ENCODE data around the gene PLAC1.

Gene PLAC1, protein sequence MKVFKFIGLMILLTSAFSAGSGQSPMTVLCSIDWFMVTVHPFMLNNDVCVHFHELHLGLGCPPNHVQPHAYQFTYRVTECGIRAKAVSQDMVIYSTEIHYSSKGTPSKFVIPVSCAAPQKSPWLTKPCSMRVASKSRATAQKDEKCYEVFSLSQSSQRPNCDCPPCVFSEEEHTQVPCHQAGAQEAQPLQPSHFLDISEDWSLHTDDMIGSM

DNA sequence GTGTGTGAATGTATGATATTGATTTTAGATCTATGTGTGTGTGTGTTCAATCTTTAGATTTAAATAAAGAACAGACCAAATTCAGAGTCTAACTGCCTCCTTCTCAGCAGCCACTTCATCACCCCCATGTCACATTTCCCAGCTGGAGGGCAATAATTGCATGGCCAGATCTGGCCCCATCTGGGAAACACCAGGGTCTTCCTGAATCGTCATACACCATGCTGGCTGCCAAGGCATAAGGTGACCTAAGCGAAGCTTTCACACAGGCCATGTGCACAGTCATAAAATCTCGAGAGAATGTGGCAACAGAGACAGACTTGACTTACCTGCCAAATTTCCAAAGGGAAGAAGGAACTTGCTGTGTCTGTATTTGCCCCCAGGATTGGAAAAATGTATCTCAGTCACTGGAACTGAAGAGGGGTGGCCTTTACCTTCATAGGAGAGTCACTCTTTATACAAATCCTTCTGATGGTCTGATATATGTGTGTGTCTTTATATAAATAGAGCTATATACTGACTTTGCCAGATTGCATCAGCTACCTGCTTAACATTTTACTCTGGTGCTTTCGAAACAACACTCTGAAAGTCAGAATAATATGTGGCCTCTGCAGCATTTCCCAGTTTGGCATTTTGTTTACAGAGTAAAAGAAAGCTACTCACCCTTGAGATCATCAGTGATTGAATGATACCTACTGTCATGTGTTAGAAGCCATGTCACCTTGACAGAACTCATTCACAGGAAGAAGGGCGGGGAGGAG is at the start of gene PLAC1:
Gene PLAC1, minus strand, starts transcription at position 470 of the 758 bp plus-strand sequence. CDS start 91,789 bp downstream, outside the sequence.
- CTCF ChIA-PET: interaction anchor here (0.6 kb wide), 1 partner anchor 15 kb away, joined by 3 read pairs; no protein-coding TSS in a partner anchor
- POLR2A ChIA-PET: interaction anchor here (1.3 kb wide), 1 partner anchor 54 kb away, joined by 3 read pairs; no protein-coding TSS in a partner anchor
- TF ChIP-seq TARDBP (IDR thresholded peaks at IDR 0.05) (no peak), ELF4 (IDR thresholded peaks at IDR 0.05) (no peak), FOXA1 (IDR thresholded peaks at IDR 0.05) (no peak), HDGF (IDR thresholded peaks at IDR 0.05; ENCODE audit: borderline replicate concordance) (no peak), BHLHE40 (IDR thresholded peaks at IDR 0.05; ENCODE audit: borderline replicate concordance) (no peak), FOXM1 (IDR thresholded peaks at IDR 0.05; ENCODE audit: borderline replicate concordance) (no peak), LEF1 (IDR thresholded peaks at IDR 0.05; ENCODE audit: borderline replicate concordance) (no peak), SUZ12 (IDR thresholded peaks at IDR 0.05) (no peak), SP1 (IDR thresholded peaks at IDR 0.05) (no peak), L3MBTL2 (conservative IDR thresholded peaks at IDR 0.05) (no peak), FOXK2 (IDR thresholded peaks at IDR 0.05) (no peak), CTBP1 (IDR thresholded peaks at IDR 0.05; ENCODE audit: borderline replicate concordance) (no peak), ZNF384 (IDR thresholded peaks at IDR 0.05) (no peak), ARNT (IDR thresholded peaks at IDR 0.05) (no peak), NFRKB (IDR thresholded peaks at IDR 0.05) (no peak)
- TF ChIP-seq, protein P1, sequence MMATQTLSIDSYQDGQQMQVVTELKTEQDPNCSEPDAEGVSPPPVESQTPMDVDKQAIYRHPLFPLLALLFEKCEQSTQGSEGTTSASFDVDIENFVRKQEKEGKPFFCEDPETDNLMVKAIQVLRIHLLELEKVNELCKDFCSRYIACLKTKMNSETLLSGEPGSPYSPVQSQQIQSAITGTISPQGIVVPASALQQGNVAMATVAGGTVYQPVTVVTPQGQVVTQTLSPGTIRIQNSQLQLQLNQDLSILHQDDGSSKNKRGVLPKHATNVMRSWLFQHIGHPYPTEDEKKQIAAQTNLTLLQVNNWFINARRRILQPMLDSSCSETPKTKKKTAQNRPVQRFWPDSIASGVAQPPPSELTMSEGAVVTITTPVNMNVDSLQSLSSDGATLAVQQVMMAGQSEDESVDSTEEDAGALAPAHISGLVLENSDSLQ (IDR thresholded peaks at IDR 0.05): no peak
- no peak for DNase-seq (ENCODE audit: extremely low spot score)

DNA sequence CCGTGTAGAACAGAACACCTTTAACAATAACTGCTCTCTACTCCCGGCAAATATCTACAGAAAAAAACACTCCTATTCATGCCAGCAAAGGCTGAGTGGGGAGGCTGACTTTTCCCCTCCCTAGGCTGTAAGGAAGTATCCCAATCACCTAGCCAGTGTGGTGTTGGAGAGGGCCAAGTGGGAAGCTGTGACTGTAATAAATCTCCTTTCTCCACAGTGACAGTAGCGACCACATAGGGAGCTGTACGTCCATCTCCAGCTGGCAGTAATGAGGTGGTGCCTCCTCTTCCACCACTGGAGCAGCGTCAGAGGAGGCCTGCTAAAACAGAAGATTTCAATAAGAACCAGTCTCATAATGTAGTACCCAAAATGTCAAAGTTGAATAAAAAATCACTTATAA is 47.9 kb upstream of the PLAC1 start:
- CTCF ChIA-PET: interaction anchor here (0.6 kb wide), 1 partner anchor 185 kb away, joined by 3 read pairs; no protein-coding TSS in a partner anchor

DNA sequence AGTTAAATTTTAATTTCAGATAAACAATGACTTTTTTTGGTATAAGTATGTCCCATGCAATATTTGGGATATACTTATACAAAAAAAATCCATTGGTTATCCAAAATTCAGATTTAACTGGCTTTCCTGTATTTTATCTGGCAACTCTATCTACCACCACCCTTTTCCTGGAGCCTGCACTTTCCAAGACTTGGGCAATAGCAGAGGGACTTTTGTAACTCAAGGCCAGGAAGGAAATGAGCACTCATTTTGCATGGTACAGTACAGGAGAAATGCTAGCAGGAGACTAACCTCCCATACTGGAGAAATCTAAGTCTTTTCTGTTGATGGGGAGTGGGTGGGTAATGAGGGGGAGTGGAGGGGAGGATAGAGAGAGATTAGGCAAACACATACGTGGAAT is 37.7 kb upstream of the PLAC1 start:
- ChIA-PET CTCF (no interaction called here), POLR2A (no interaction called here)

More for the DNA sequence above, 47.9 kb upstream of the PLAC1 start:
- DNase-seq (ENCODE audit: extremely low spot score): no peak
- POLR2A ChIA-PET: no interaction called here
- TF ChIP-seq, protein P1 (IDR thresholded peaks at IDR 0.05): peak; percentile 83
- no peak for TF ChIP-seq SP1 (IDR thresholded peaks at IDR 0.05)

DNA sequence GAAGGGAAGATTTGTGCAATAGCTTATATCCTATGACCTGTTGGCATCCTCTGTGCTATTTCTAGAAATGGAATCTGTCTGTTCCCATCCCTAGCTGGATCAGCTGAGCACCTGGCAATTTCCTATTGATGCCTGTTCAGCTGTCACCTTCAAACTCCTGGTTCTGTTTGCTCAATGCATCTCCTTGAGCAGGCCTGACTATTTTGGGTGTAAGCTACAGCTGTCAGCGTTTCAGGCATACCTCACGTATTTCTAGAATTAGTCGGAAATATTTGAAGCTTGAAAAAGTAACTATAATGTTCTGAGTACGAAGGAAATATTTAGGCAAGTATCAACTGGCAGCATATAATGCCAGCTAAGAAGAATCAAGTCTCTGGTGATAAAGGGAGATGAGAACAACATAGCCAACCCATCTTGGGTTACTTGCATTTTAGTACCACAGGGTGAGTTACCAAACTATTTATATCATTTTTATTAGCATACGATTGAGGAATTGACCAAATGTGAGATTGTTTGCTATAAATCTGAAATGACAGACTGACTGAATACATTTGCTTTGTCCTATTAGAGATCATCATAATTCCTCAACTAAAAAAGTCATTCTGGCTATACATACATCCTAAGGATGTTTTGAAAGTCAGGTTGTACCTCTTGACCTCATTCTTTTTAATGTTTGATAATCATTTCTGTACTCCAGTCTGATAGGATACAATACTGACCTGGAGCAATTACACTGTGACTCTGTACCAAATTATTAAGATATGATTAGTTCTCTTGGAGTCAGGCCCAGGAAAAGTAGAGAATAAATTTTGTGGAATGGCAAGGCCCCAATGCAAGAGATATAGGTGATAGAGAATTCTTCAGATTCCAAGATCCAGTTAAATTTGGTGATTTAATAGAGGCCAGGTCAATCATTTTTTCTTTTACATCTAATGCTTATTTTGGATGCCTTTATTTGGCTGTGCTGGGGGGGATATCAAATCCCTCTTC is 36.4 kb upstream of the PLAC1 start:
- CTCF ChIA-PET: no interaction called here
- POLR2A ChIA-PET: no interaction called here

More for the DNA sequence above, 37.7 kb upstream of the PLAC1 start:
- no peak for DNase-seq (ENCODE audit: extremely low spot score)
- TF ChIP-seq SP1 (IDR thresholded peaks at IDR 0.05): no peak
- no peak for TF ChIP-seq BHLHE40 (IDR thresholded peaks at IDR 0.05; ENCODE audit: borderline replicate concordance)
- no peak for TF ChIP-seq TARDBP (IDR thresholded peaks at IDR 0.05)
- TF ChIP-seq ELF4 (IDR thresholded peaks at IDR 0.05): no peak
- TF ChIP-seq ARNT (IDR thresholded peaks at IDR 0.05): no peak
- no peak for TF ChIP-seq ZNF384 (IDR thresholded peaks at IDR 0.05)
- no peak for TF ChIP-seq FOXM1 (IDR thresholded peaks at IDR 0.05; ENCODE audit: borderline replicate concordance)
- TF ChIP-seq FOXA1 (IDR thresholded peaks at IDR 0.05): no peak
- TF ChIP-seq, protein P1 (IDR thresholded peaks at IDR 0.05): no peak
- TF ChIP-seq L3MBTL2 (conservative IDR thresholded peaks at IDR 0.05): no peak
- no peak for TF ChIP-seq CTBP1 (IDR thresholded peaks at IDR 0.05; ENCODE audit: borderline replicate concordance)
- no peak for TF ChIP-seq SUZ12 (IDR thresholded peaks at IDR 0.05)
- no peak for TF ChIP-seq NFRKB (IDR thresholded peaks at IDR 0.05)
- no peak for TF ChIP-seq HDGF (IDR thresholded peaks at IDR 0.05; ENCODE audit: borderline replicate concordance)
- no peak for TF ChIP-seq FOXK2 (IDR thresholded peaks at IDR 0.05)

More for the DNA sequence above, 36.4 kb upstream of the PLAC1 start:
- DNase-seq (ENCODE audit: extremely low spot score): no peak
- no peak for TF ChIP-seq LEF1 (IDR thresholded peaks at IDR 0.05; ENCODE audit: borderline replicate concordance)
- TF ChIP-seq L3MBTL2 (conservative IDR thresholded peaks at IDR 0.05): no peak
- TF ChIP-seq BHLHE40 (IDR thresholded peaks at IDR 0.05; ENCODE audit: borderline replicate concordance): no peak
- no peak for TF ChIP-seq HDGF (IDR thresholded peaks at IDR 0.05; ENCODE audit: borderline replicate concordance)
- TF ChIP-seq FOXA1 (IDR thresholded peaks at IDR 0.05): no peak
- TF ChIP-seq FOXK2 (IDR thresholded peaks at IDR 0.05): no peak
- no peak for TF ChIP-seq CTBP1 (IDR thresholded peaks at IDR 0.05; ENCODE audit: borderline replicate concordance)
- no peak for TF ChIP-seq ARNT (IDR thresholded peaks at IDR 0.05)
- TF ChIP-seq ZNF384 (IDR thresholded peaks at IDR 0.05): no peak
- TF ChIP-seq, protein P1 (IDR thresholded peaks at IDR 0.05): no peak
- no peak for TF ChIP-seq ELF4 (IDR thresholded peaks at IDR 0.05)
- TF ChIP-seq SUZ12 (IDR thresholded peaks at IDR 0.05): no peak
- TF ChIP-seq SP1 (IDR thresholded peaks at IDR 0.05): no peak
- TF ChIP-seq FOXM1 (IDR thresholded peaks at IDR 0.05; ENCODE audit: borderline replicate concordance): no peak
- TF ChIP-seq TARDBP (IDR thresholded peaks at IDR 0.05): no peak
- no peak for TF ChIP-seq NFRKB (IDR thresholded peaks at IDR 0.05)

Data from HEK293T (cell line).